Stimulated activated CD4-positive, alpha-beta T cell treated with anti-CD3 and anti-CD28 coated beads, Interleukin-12 subunit alpha, Interleukin-12 subunit beta, amount 100 ng/mL, for 4 hours (primary cell): ENCODE data around the gene DIO3.

Source experiments
- DNase-seq: peaks from one replicate; pipeline ENCODE4 v3.0.0-alpha.2; 2020

Gene DIO3

DNA sequence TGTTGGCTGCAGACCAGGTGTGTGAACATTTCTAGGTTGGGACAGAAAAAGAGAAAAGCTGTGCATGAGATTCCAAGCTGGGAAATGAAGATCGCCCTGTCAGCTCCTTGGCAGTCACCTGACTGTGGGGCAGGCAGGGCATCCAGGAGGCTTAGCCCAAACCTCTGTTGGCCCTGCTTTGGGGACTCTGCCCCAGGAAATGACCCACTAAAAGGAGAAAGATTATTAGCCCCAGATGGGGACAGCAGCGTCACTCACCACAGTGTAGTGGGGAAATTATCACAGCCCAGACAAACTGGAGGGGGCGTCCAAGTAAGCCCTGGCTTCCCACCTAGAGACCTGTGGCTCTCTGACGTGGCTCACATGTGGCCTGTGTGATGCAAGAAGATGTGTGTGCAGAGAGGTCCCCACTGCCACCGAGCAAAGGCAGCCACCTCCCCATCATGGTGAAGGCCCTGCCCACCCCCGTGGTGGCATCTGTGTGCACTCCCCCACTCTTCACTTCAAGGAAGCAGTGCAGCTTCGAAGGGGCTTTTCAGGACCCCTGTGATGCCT lies 39.1 kb downstream of the DIO3 start:
- no peak for DNase-seq

DNA sequence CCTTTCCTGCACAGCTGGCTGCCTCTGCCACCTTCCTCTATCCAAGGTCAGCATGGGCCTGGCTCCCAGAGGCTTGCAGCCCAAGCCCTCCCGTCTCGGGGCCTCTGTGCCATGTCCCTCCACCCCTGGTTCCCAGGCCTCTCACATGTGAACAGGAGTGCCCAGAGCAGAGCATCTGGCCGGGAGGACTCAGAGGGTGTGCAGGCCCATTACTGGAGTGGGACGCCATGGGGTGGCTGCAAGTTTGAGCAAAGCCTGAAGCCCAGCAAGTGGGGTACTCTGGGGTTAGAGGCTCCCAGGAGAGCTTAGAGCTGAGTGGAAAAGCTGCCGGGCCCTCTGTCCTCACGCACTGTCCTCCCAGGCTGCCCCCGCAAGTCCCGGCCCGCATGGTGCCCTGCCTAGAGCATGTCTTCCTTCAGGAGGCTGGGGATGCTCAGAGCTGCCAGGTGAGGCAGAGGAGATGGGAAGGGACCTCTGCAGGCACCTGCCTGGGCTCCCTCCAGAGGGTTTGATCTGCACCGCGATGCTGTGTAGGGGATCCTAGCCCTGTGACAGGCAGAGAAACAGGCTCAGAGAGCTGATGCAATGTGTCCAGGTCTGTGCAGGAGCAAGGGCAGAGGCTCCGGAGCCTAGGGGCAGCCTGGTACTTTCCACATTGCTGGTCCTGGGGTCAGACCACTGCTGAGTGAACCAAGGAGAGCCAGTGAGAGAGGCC lies 39.8 kb downstream of the DIO3 start:
- no peak for DNase-seq

DNA sequence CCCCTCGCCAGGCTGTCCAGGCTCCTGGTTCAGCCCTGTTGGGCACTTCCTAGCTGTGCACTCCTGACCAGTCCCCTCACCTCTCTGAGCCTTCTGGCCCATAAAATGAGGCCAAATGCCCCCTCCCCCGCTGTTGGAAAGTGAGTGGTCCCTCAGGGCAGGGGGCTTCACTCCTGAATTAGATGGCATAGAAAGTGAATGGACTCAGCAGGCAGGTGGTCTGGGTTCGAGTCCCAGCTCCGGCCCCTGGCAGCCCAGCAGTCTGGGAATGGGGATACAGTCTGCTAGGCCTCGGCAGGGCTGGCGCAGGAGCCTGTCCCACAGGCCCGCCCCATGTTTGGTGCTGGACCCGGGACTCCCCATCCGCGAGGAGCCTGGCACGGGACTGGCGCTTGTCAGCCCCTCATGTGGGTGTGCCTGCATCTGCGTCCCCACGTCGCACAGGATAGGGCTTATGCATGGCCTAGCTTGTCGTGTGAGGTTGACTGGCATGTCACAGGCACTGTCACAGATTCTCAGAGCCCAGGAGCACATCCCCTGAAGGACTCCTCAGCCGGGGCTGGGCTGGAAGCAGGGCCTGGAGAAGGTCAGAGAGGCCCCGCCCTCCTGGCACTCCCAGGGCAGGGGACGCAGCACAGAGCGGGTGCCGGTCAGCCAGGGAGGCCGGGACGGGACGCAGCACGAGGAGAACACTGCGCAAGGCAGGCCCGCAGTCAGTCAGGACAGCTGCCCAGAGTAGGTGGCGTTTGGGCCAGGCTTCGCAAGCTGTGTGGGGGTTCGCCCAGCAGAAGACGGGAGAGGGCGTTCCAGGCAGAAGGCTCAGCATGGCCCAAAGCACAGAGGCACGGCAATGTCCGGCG lies 40.5 kb downstream of the DIO3 start:
- DNase-seq: no peak

DNA sequence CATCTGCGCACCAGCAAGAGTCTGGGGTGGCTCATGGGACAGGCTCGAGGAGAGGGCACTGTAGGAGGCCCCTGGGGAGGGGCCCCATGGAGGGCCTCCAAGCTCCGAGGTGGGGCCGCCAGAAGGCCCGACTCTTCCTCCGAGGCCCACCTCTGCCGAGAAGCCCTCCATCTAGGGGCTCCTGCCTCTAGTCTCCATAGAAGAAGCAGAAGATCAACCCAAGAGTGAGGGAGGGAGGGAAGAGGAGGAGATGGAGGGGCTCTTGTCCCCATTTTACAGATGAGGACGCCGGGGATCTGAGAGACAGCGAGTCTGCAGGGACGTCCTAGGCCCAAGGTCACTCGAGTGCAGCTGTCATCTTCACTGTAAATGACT lies 41.2 kb downstream of the DIO3 start:
- DNase-seq: no peak

DNA sequence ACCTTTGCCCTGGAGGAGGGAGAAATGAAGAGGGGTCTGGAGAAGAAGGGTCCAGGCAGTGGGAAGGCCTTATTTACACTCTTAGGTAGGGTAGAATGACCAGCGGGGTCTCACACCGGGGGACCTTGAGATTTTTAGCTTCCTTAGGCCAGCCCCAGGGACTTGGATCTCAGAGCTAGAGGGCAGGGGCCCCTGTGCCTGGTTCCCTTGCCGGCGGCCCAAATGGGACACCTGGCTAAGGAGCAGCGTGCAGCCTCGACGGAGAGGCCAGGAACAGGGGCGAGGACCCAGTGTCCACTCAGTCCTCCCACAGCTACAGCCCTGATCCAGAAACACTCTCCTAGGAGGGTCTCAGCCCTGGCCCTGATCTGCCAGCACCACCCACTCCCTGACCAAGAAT lies 41.8 kb downstream of the DIO3 start:
- no peak for DNase-seq

DNA sequence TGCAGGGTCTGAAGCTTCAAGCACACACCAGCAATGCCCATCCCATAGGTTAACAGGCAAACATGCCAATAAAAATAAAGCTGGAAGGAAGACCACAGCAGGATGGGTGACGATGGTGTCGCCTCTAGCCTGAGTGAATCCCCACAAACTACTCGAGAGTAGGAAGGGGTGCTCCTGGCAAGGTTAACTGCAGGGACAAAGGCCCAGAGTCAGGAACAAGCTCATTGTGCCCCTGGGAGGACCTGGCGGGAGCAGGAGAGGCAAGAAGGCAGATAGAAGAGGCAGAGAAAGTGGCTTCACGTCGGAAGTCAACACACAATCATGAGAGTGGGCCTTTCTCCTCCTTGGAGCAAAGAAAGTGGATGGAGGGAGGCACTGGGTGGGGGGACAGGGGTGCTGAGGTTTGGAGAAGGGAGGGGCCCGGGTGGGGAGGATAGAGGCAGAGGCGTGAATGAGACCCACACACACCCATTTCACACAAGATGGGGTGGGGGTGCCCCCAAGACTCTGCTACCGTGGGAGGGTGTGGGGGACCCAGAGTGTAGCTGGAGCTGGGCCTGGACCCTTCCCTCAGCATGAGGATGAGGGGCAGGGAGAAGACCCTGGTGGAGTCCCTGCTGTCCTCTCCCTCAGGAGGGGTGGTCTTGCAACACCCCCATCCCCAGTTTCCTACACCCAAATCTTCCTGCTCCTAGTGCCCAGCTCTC lies 43.1 kb downstream of the DIO3 start:
- DNase-seq: no peak

GRCh38 chr14:101604935-101605780 lies 43.9 kb downstream of the DIO3 start:
- no peak for DNase-seq

DNA sequence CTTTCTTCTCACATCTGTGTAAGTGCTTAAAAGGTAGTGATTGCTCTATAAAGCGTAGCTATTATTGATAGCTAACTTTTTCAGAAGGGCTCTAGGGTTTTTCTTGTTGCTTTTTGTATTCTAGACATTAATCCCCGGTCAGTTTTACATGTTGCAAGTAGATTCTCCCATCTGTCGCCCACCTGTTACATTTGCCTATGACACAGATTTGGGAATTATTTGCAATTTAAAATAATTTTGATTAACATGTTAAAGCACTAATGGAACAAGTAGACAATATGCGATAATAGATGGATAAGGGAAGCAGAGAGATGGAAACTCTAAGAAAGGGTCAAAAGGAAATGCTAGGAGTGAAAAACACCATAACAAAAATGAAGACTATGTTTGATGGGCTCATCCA lies 44.5 kb downstream of the DIO3 start:
- no peak for DNase-seq
